ENCODE data around the gene ADAM22. TPM values are rescaled to one million over a fixed set of nuclear protein-coding genes. Genes with fewer than 3 reads are reported as not detected.

Gene ADAM22
- polyA plus RNA-seq, 3 donors from 2014 or later: 1.3 to 1.7 TPM; not detected in 1

DNA sequence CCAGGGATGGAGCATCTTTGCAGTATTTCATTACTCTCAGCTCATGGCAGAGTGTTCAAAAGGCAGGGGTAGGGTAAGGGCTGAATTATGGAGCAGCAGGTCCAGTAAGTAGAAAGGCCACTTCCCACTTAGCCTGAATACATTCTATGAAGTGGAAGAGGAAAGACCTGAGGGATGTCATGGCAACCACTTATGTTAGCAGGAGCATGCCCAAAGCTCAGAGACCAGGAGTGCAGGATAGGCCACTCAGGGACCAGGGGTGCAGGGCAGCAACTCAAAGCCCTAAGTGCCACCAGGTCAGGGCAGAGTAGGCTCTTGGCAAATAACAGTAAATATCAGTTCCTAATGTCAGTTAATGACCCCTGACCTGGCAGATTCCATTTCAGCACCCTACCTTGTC is 282.2 kb downstream of the ADAM22 start:
- H3K4me1 Mint-ChIP-seq: peaks cover 52 to 69% of the 10 kb centered on the region in 2 donors
- no peak overlapping the region for H3K4me3 Mint-ChIP-seq
- H3K9me3 Mint-ChIP-seq: no peaks in the 10 kb centered on the region
- H3K27ac Mint-ChIP-seq: peak overlapping the region in 2 of 6 donors; percentile 32 to 35
- H3K36me3 Mint-ChIP-seq: peaks cover 10 to 21% (median 10%) of the 10 kb centered on the region in 3 donors
- no peak for DNase-seq
- peaks cover 0 to 2% (median 0%) of the 10 kb centered on the region in 3 donors for H3K27me3 Mint-ChIP-seq (ENCODE audit: low read depth in 3 of 3)

- Mint-ChIP-seq H3K9me3 (no peaks in the 10 kb centered on the region), H3K4me1 (peaks cover 52 to 69% of the 10 kb centered on the region in 2 donors), H3K36me3 (peaks cover 10 to 18% (median 10%) of the 10 kb centered on the region in 3 donors), H3K27me3 (ENCODE audit: low read depth in 3 of 3) (peaks cover 0 to 2% (median 0%) of the 10 kb centered on the region in 3 donors), H3K27ac (peak overlapping the region; percentile 88 to 97 (median 94)), H3K4me3 (peak overlapping the region; percentile 96 to 99 (median 98))
- peak; percentile 26 to 37 (median 28) for DNase-seq
These were observed 283.8 kb downstream of the ADAM22 start for GRCh38 chr7:88217675-88218428.

DNA sequence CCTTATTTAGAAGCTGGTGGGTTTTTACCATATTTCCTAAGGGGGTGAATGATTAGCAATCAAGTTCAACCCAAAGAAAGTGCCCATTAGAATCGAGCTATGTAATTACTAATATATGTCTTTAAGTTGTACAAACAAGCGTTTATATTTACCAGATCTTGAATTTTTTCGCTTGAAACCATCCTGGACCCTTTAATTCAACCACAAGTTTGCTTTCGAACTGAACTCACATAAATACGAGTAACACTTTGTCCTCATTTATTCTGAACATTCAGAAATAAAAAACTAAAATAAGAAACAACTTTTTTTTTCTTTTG is 284.3 kb downstream of the ADAM22 start:
- Mint-ChIP-seq H3K9me3 (no peaks in the 10 kb centered on the region), H3K4me3 (peak overlapping the region; percentile 96 to 99 (median 98)), H3K27me3 (ENCODE audit: low read depth in 3 of 3) (peaks cover 0 to 2% (median 0%) of the 10 kb centered on the region in 3 donors), H3K4me1 (peaks cover 47 to 64% of the 10 kb centered on the region in 2 donors), H3K36me3 (peaks cover 5 to 18% (median 10%) of the 10 kb centered on the region in 3 donors), H3K27ac (peak overlapping the region; percentile 88 to 97 (median 94))
- DNase-seq: no peak

DNA sequence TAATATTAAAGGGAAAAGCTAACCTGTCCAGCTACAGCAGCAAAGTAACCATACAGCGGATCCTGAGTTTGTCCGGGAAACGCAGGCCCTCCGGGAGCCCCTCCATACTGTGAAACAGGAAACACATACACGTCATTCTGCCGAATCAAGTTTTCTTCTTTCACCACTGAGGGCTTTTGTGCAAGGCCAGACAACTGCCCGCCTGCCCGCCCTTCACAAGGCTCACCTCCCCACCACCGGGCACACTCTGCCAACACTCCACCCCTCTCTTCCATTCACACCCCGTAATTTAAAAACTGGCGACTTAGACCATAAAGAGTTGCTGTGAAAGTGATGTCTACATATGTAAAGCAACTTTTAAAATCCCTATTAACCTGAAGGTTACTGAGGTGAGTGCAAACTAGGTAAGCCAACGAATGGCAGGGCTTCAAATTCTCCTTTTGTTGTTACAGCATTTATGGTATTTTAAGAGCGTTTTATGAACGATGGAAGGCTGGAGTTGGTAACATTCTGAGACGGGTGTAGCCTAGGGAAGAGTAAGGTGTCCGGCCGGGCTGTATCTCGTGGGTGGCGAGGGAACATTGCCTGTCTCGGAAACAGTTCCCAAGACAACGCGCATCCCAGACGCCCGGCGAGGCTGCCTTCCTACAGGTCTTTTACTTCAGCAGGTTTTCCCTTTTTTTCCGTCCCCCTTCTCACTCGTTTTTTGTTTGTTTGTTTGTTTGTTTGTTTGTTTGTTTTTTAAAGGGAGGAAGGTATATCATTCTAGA is 285.0 kb downstream of the ADAM22 start:
- H3K9me3 Mint-ChIP-seq: no peaks in the 10 kb centered on the region
- H3K4me3 Mint-ChIP-seq: peak overlapping the region; percentile 96 to 99 (median 98)
- H3K27ac Mint-ChIP-seq: peak overlapping the region; percentile 88 to 97 (median 94)
- DNase-seq: peak; percentile 65 to 66 (median 65)
- H3K27me3 Mint-ChIP-seq (ENCODE audit: low read depth in 3 of 3): peaks cover 0 to 2% (median 0%) of the 10 kb centered on the region in 3 donors
- peaks cover 3 to 16% (median 7%) of the 10 kb centered on the region in 3 donors for H3K36me3 Mint-ChIP-seq
- peaks cover 45 to 58% of the 10 kb centered on the region in 2 donors for H3K4me1 Mint-ChIP-seq

GRCh38 chr7:88219781-88220747 is 286.0 kb downstream of the ADAM22 start, which contains the start of gene SRI:
TSS of gene SRI (minus strand) at chr7:88220038. CDS start at chr7:88220026, 12 bp downstream.
- Mint-ChIP-seq H3K27ac (peak within 1 kb of the TSS; percentile 88 to 98 (median 96)), H3K36me3 (peaks cover 0 to 9% (median 0%) of the 10 kb centered on the region in 3 donors), H3K4me1 (peaks cover 41 to 50% of the 10 kb centered on the region in 2 donors), H3K4me3 (peak within 1 kb of the TSS; percentile 96 to 99 (median 98)), H3K27me3 (ENCODE audit: low read depth in 3 of 3) (peaks cover 0 to 2% (median 0%) of the 10 kb centered on the region in 3 donors), H3K9me3 (no peaks in the 10 kb centered on the region)
- DNase-seq: peak; percentile 90 to 92 (median 92)

DNA sequence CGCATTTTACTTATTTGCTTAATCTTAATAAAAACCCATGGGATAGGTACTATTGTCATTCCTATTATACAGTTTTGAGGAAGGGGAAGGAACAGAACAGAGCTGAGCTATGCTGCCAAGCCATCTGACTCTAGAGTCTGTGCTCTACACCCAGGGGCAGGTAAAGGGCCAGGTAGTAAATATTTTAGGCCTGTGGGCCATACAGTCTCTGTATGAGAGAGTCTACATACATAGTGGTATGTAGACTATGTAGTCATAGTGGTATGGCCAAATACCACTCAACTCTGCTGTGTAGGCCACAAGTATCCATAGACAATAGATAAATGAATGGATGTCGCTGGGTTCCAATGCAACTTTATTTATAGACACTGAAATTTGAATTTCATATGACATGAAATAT is 289.2 kb downstream of the ADAM22 start:
- peaks cover 0 to 2% (median under 1%) of the 10 kb centered on the region in 6 donors for H3K9me3 Mint-ChIP-seq
- no peak overlapping the region for H3K27ac Mint-ChIP-seq
- H3K27me3 Mint-ChIP-seq (ENCODE audit: low read depth in 3 of 3): peaks cover 0 to 4% (median 0%) of the 10 kb centered on the region in 3 donors
- no peak overlapping the region for H3K4me3 Mint-ChIP-seq
- DNase-seq: no peak
- no peaks in the 10 kb centered on the region for H3K36me3 Mint-ChIP-seq
- peaks cover 24 to 26% of the 10 kb centered on the region in 2 donors for H3K4me1 Mint-ChIP-seq

GRCh38 chr7:88224601-88225275 is 290.7 kb downstream of the ADAM22 start:
- H3K4me1 Mint-ChIP-seq: peaks cover 15% of the 10 kb centered on the region in 2 donors
- no peak overlapping the region for H3K4me3 Mint-ChIP-seq
- H3K27ac Mint-ChIP-seq: no peak overlapping the region

DNA sequence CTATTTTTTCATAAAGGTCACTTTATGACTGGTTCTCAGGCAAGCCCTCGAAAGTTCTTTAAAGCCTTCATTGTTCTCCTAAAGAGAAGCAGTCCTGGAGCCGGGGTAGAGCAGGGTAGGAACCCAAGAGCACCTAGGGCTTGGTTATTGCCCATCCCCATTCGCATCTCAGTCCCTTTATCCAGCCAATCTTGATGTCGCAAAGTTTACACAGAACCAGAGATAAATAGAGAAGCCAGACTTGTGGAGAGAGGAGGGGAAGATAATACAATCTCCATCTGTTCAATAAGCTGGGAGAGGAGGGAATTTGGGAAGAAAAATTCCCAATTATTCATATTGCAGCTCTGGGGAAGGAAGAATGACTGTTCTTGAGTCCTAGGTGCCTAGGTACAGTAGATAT is 292.1 kb downstream of the ADAM22 start:
- H3K9me3 Mint-ChIP-seq: peaks cover 0 to 9% (median 5%) of the 10 kb centered on the region in 6 donors
- H3K4me3 Mint-ChIP-seq: no peak overlapping the region
- peaks cover 2% of the 10 kb centered on the region in 2 donors for H3K4me1 Mint-ChIP-seq
- H3K36me3 Mint-ChIP-seq: no peaks in the 10 kb centered on the region
- H3K27me3 Mint-ChIP-seq (ENCODE audit: low read depth in 3 of 3): peaks cover 3 to 5% (median 3%) of the 10 kb centered on the region in 3 donors
- H3K27ac Mint-ChIP-seq: no peak overlapping the region
- DNase-seq: no peak

More at GRCh38 chr7:88224601-88225275, 290.7 kb downstream of the ADAM22 start:
- peaks cover 0 to 9% (median 5%) of the 10 kb centered on the region in 6 donors for H3K9me3 Mint-ChIP-seq
- H3K27me3 Mint-ChIP-seq (ENCODE audit: low read depth in 3 of 3): peaks cover 3 to 5% (median 3%) of the 10 kb centered on the region in 3 donors
- H3K36me3 Mint-ChIP-seq: no peaks in the 10 kb centered on the region
- no peak for DNase-seq

GRCh38 chr7:88226886-88227516 is 292.9 kb downstream of the ADAM22 start:
- no peak overlapping the region for H3K27ac Mint-ChIP-seq
- no peak for DNase-seq
- peaks cover 3 to 5% (median 3%) of the 10 kb centered on the region in 3 donors for H3K27me3 Mint-ChIP-seq (ENCODE audit: low read depth in 3 of 3)
- H3K9me3 Mint-ChIP-seq: peaks cover 0 to 9% (median 5%) of the 10 kb centered on the region in 6 donors
- H3K4me1 Mint-ChIP-seq: no peaks in the 10 kb centered on the region
- H3K4me3 Mint-ChIP-seq: no peak overlapping the region
- no peaks in the 10 kb centered on the region for H3K36me3 Mint-ChIP-seq

DNA sequence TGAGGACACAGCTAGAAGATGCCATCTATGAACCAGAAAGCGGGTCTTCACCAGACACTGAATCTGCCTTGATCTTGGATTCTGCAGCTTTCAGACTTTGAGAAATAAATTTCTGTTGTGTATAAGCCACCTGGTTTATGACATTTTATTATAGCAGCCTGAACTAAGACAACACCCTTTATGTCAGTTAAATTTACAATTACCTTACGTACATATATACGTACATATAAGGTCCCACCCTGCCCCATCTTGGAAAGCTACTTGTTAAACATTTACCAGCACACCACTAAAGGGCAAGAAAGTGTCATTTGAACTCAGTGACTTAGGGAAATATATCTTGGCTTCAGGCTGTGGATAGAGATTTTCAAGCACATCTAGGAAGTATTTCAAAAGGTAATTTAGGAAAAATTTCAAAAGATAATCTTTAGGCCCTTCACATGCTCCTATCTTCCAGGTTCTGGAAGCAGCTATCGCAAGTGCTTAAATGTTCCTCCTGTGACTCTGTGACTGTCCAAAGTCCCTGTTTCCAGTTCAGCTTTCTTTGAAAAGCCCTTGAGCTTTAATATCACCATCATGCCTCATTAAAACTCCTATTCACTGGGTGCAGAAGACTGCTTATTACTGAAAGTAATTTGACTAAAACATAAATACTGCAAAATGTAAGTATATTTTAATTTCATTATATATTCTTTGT is 295.4 kb downstream of the ADAM22 start:
- no peak overlapping the region for H3K4me3 Mint-ChIP-seq
- H3K4me1 Mint-ChIP-seq: no peaks in the 10 kb centered on the region
- no peak for DNase-seq
- H3K27ac Mint-ChIP-seq: no peak overlapping the region
- H3K36me3 Mint-ChIP-seq: no peaks in the 10 kb centered on the region
- H3K27me3 Mint-ChIP-seq (ENCODE audit: low read depth in 3 of 3): peaks cover 3 to 5% (median 3%) of the 10 kb centered on the region in 3 donors
- H3K9me3 Mint-ChIP-seq: peaks cover 0 to 9% (median 5%) of the 10 kb centered on the region in 6 donors

DNA sequence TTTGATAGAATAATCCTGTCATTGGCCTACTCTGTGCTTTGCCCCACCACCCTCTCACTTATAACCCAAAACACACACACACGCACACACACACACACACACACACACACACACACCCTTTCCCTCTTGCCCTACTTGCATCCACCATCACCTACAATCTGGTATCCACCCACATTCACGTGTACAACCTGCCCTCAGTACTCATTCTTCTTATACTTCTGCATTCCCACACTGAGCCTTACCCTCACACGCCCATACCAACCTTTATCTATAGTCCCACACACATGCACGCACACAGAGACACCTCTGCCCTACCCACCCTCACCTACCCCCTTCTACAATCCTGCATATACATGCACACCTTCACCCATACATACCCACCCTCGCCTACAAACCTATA is 296.6 kb downstream of the ADAM22 start:
- H3K36me3 Mint-ChIP-seq: no peaks in the 10 kb centered on the region
- no peak overlapping the region for H3K4me3 Mint-ChIP-seq
- no peak overlapping the region for H3K27ac Mint-ChIP-seq
- H3K4me1 Mint-ChIP-seq: no peaks in the 10 kb centered on the region
- peaks cover 3 to 5% (median 3%) of the 10 kb centered on the region in 3 donors for H3K27me3 Mint-ChIP-seq (ENCODE audit: low read depth in 3 of 3)
- DNase-seq: no peak
- peaks cover 0 to 9% (median 5%) of the 10 kb centered on the region in 6 donors for H3K9me3 Mint-ChIP-seq

DNA sequence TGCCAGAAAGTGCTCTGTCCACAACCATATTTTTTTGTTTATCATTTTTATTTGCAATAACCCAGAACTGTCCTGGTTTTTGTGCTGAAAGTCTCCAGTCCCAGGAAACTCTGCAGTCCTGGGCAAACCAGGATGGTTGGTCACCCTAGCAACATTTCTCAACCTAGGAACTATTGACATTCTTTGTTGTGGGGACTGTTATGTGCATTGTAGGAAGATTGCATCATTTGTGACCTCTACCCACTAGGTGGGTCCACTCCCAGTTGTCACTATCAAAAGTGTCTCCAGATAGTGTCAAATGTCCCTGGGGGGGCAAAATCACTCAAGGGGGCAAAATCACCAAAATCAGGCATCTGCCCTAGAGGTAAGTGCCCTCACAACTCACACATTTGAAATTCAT is 299.8 kb downstream of the ADAM22 start:
- no peaks in the 10 kb centered on the region for H3K4me1 Mint-ChIP-seq
- peaks cover 0 to 2% (median 0%) of the 10 kb centered on the region in 6 donors for H3K9me3 Mint-ChIP-seq
- no peak overlapping the region for H3K27ac Mint-ChIP-seq
- peaks cover 2 to 3% (median 3%) of the 10 kb centered on the region in 3 donors for H3K27me3 Mint-ChIP-seq (ENCODE audit: low read depth in 3 of 3)
- no peak for DNase-seq
- H3K4me3 Mint-ChIP-seq: no peak overlapping the region
- H3K36me3 Mint-ChIP-seq: no peaks in the 10 kb centered on the region
